Activated CD4-positive, alpha-beta T cell treated with anti-CD3 and anti-CD28 coated beads, Interleukin-2, Interleukin-4, amounts not matched to agents 100 ng/mL and 50 ng/mL, durations not matched to agents 16 hours and 8 hours (primary cell): ENCODE data around the gene ID1.
A peak's percentile ranks its signal among the peaks of the same experiment; 100 is the strongest.
"Not testable (repeated sequence)": the region's sequence is repeated elsewhere in the genome, so short reads cannot be mapped to it uniquely, and the experiment has no call there.

Source experiments
- DNase-seq: peaks from one replicate; pipeline ENCODE4 v3.0.0-alpha.2; 2020; ENCODE audit warnings: low spot score

Gene ID1

DNA sequence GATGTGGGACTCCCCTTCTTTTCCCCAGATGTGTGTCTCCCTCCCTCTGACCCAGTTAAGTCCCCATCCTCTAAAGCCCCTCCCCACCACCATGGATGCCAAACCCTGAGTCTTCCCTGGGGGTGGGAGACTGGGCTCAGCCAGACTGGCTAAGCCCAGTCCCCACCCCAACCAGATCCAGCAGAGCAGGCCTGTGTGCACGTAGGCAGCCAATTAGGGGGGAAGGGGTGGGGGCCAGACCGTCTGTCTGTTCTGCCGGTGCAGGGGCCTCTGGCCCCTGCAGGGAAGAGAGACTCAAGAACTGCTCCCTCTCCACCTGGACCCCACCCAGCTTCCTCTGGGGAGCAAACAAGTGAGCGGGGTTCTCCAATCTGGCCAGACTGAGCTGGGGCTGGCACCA, 33.2 kb downstream of the ID1 start:
- DNase-seq, result no peak

DNA sequence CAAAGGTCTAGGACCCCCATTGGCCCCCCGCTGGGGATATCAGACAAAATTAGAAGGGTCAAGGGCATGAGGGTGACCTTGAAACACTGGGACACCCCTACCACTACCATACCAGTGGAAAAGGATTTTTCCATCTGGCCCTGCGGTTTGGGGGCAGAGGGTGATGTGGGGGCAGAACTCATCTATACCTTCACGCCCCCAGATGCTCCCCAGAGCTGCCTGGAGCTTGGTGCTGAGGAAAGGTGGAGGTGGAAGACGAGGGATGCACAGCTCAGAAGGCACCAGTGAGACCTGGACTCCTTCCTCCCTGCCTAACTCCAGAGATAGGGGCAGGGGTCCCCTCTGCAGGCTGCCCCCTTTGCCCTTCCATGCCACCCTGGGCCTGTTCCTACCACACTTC, 33.7 kb downstream of the ID1 start:
- DNase-seq, result no peak

DNA sequence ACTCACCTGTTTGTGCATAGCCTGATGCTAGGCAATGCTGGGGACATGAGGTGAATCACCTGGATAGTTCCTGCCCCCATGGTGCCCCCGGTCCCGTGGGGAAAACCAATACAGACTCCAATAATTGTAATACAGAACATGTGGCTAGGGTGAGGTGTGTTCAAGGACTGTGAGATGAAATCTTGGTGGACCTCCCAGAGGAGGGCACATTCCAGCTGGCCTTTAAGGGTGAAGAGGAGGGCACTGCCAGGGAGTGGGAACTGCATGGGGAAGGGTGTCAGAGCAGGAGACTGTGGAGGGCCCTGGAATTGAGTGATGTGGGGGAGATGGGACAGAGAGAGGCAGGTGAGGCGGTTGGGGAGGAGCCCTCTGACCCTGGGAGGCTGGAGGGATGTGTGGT, 35.2 kb downstream of the ID1 start:
- DNase-seq, result no peak

DNA sequence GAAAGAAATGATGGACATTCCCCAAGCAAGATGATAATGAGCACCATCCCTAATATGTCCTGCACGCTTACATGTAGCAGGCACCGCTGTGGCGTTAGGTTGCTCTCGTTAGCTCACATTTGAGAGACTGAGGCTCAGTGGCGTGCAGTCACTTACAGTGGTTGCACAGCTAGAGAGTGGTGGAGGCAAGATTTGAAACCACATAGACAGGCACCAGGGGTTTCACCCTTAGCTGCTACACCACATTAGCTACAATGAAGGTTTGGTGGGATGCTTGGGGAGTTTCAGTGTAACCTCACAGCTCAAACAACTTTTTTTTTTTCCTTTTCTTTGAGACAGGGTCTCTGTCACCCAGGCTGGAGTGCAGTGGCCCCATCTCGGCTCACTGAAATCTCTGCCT, 36.3 kb downstream of the ID1 start:
- no peak for DNase-seq

DNA sequence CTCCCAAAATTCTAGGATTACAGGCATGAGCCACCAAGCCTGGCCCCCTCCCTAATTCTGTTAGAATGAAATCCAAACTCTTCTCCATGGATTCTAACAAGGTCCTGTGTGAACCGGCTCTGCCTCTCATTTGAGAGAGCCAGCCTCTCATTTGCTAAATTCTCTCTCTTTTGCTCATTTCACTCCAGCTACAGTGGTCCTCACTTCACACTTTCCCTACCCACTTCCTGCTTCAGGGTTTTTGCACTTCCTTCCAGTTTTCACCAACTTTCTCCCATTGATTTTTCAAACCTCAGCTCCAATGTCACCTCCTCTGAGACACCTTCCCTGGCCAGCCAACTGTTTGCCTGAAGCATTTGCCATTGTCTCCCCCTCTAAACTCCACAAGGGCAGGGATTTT, 37.7 kb downstream of the ID1 start:
- DNase-seq, result peak; percentile 12

DNA sequence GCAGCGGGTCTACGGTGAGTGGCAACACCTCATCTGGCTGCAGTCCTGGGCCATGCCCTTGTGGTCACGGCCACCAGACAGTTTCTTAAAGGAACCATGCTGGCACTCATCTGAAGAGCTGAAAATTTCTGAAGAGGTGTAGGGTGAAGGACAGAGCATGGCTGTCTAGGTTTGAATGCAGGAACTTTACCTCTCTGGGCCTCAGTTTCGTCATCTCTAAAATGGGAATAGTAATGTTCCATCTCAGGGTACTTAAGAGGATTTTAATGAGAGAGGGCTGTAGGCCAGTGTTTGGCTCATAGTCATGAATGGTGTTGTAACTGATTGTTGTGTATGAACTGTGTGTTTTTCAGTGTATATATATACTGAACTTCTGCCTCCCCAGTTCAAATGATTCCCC, 38.4 kb downstream of the ID1 start:
- DNase-seq, result no peak

DNA sequence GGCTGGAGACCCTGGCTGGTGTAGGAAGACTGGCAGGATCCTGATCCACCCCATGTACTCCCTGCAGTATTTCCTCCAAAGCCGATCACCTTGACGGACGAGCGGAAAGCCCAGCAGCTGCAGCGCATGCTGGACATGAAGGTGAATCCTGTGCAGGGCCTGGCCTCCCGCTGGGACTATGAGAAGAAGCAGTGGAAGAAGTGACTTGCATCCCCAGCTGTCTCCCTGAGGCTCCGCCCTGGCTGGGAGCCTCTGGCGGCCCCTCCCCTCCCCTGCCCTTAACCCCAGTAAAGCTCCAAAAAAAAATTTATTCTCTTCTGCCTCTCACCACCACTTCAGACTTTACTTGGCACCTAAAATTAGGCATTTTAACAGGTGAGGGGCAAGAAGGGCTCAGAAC, 39.6 kb downstream of the ID1 start:
- DNase-seq, result no peak

DNA sequence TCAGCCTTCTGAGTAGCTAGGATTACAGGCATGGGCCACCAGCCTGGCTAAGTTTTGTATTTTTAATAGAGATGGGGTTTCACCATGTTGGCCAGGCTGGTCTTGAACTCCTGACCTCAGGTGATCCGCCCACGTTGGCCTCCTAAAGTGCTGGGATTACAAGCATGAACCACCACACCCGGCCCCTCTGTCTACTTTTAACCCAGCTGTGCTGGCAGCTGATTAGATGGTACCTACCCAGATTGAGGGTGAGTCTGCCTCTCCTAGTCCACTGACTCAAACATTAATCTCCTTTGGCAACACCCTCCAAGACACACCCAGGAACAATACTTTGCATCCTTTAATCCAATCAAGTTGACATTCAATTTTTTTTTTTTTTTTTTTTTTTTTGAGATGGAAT, 43.0 kb downstream of the ID1 start:
- not testable (repeated sequence) for DNase-seq

DNA sequence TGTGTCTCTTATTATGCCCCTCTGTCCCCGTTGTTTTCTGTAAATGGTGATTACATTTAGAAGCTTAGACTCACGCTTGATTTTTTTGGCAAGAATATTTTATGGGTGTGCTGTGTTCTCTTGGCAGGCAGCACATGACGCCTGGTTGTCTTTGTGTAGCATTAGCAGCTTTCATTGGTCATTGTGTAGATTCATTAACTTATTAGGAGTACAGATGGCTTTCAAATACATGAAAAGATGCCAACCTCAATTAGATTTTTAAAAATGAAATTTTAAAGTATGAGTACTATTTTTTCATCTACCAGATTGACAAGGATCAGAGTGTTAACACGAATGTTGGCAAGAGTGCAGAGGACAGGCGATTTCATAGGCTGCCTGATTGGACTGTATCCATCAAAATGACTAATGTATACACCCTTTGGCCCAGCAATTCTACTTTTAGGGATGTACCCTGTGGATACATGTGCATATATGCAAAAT, 47.9 kb downstream of the ID1 start:
- DNase-seq, result no peak

DNA sequence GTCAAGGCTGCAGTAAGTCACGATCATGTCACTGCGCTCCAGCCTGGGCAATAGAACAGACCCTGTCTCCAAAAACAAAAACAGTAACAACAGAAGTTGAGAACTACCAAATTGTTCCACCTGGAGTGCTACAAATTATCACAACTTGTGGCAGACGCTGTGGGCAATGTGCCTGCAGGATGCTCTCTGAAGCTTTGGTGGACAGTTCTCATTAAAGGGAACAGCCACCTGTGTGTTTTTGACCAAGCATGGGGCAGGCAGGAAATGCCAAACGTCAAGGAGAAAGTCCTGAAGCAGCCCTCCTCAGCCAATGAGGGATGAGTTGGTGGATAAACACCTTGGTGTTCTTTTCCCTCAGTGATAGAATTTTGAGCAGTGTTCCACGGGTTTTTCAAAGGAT, 48.5 kb downstream of the ID1 start:
- DNase-seq, result no peak

DNA sequence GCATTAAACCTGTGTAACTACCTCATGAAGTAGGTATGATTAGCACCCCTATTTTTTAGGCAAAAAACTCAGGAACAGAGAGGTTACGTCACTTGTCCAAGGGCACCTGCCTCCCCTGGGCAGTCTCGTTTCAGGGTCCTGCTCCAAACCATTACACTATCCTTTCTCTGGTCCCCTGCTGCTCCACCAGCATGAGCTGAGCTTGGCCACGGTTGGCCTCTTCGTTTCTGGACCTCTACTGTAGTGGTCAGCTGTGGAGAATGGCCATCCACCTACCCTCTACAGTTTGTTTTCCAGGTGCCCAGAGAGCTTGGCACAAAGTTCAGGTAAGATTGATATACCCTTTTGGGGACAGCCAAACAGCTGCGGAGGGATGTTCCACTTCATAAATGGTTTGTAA, 49.4 kb downstream of the ID1 start:
- DNase-seq, result no peak
